GM12872 (cell line): ENCODE results near the gene TNFRSF8.

Source experiments
- TF ChIP-seq, protein P1 (sequence below): IDR thresholded peaks from 3 replicates; pipeline ENCODE4 v1.5.1; 2011; ENCODE audit warnings: low read depth, mild to moderate bottlenecking, low read length, moderate library complexity; ENCODE audit not compliant: insufficient read depth

The TNFRSF8 gene

DNA sequence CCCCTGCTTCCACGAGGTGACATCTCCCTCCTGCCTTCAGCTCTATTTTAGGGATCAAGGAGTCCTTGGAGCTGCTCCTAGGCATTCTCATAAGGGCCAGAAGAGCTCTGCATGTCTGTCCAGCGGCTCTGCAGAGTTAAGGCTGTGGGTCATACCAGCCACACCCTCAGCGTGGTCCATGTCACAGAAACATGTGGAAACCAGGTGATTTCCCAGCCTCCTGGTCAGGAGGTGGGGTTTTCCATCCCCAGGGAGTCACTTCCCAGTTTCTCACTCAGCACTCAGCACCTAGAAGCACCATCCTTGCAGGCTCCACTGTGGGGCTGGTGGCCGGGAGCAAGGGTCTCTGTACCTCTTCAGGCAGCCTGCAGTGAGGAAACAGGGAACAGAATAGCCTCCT is 102.2 kb downstream of the TNFRSF8 start:
- TF ChIP-seq, protein P1, sequence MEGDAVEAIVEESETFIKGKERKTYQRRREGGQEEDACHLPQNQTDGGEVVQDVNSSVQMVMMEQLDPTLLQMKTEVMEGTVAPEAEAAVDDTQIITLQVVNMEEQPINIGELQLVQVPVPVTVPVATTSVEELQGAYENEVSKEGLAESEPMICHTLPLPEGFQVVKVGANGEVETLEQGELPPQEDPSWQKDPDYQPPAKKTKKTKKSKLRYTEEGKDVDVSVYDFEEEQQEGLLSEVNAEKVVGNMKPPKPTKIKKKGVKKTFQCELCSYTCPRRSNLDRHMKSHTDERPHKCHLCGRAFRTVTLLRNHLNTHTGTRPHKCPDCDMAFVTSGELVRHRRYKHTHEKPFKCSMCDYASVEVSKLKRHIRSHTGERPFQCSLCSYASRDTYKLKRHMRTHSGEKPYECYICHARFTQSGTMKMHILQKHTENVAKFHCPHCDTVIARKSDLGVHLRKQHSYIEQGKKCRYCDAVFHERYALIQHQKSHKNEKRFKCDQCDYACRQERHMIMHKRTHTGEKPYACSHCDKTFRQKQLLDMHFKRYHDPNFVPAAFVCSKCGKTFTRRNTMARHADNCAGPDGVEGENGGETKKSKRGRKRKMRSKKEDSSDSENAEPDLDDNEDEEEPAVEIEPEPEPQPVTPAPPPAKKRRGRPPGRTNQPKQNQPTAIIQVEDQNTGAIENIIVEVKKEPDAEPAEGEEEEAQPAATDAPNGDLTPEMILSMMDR: no peak

DNA sequence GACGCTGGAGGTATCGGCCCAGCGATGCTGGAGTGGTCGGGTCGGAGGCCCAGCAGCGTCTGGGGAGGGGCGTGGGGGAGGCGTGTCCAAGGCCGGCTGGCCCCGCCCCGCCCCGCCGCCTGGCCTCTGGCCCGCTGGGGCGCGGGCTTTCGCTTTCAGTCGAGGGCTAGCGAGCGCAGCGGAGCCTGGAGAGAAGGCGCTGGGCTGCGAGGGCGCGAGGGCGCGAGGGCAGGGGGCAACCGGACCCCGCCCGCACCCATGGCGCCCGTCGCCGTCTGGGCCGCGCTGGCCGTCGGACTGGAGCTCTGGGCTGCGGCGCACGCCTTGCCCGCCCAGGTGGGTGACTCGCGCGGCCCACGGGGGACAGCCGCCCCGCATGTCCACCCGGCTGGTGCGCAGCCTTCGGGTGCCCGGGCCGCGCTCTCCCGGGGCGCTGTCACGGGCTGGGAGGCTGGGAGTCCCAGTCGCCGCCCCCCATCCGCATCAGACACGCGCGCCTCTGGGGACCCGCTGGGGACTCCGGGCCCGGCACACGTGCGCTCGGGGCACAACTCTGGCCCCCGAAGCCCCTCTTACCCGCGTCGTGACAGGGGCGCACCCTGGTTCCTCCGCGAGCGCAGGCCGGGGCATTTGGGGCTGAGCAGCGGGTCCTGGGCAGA is 103.9 kb downstream of the TNFRSF8 start, which contains the start of gene TNFRSF1B:
TSS of gene TNFRSF1B (plus strand) at position 158 of the 659 bp plus-strand sequence. CDS start at position 259, 101 bp downstream.
- TF ChIP-seq, protein P1: no peak

GRCh38 chr1:12167493-12168429 is 104.7 kb downstream of the TNFRSF8 start:
- TF ChIP-seq, protein P1: no peak

- TF ChIP-seq, protein P1: no peak
Observed at GRCh38 chr1:12168451-12169160, 105.5 kb downstream of the TNFRSF8 start.

- TF ChIP-seq, protein P1: no peak
Observed at GRCh38 chr1:12169442-12170135, 106.5 kb downstream of the TNFRSF8 start.

- TF ChIP-seq, protein P1: no peak
Observed at GRCh38 chr1:12170263-12170671, 107.2 kb downstream of the TNFRSF8 start.
